ENCODE results near the gene ABHD17C. TPM values are rescaled to one million over a fixed set of nuclear protein-coding genes. Genes with fewer than 3 reads are reported as not detected.

Gene ABHD17C
- total RNA-seq, 4 donors from 2014 or later = 7.3 to 9.5 (median 8.4) TPM

- TF ChIP-seq POLR2A (IDR thresholded peaks at IDR 0.05) (no peak), CTCF (IDR thresholded peaks at IDR 0.05) (no peak)
- H3K36me3 ChIP-seq = no peaks in the 10 kb centered on the region
- no peaks in the 10 kb centered on the region for H3K27me3 ChIP-seq
- H3K4me1 ChIP-seq = peaks cover 4 to 7% of the 10 kb centered on the region in 2 donors
- H3K4me3 ChIP-seq (replicated peaks in 1 of 3) = no peak overlapping the region
- H3K27ac ChIP-seq = no peak overlapping the region
- no peaks in the 10 kb centered on the region for H3K9me3 ChIP-seq
- no peak for DNase-seq
- intact Hi-C loops (cut with DNase I) = no loop called here
These were observed 5.8 kb upstream of the ABHD17C start for GRCh38 chr15:80689294-80689693.

- Histone ChIP-seq H3K27ac (no peak overlapping the region), H3K4me1 (peaks cover 4 to 8% of the 10 kb centered on the region in 2 donors), H3K9me3 (no peaks in the 10 kb centered on the region), H3K36me3 (no peaks in the 10 kb centered on the region), H3K4me3 (replicated peaks in 1 of 3) (no peak overlapping the region), H3K27me3 (no peaks in the 10 kb centered on the region)
- WGBS, 2 donors = 83 to 86% methylated on average over 5 of the region's 5 CpGs
- no peak for DNase-seq
- intact Hi-C loops (cut with DNase I) = loop anchor here (10.0 kb wide), 1 partner anchor 125 kb away; no protein-coding TSS in a partner anchor
- TF ChIP-seq POLR2A (IDR thresholded peaks at IDR 0.05) = no peak
- no peak for TF ChIP-seq CTCF (IDR thresholded peaks at IDR 0.05)
These were observed 5.4 kb upstream of the ABHD17C start for GRCh38 chr15:80689716-80690115.

- Histone ChIP-seq H3K36me3 (no peaks in the 10 kb centered on the region), H3K27me3 (no peaks in the 10 kb centered on the region), H3K4me1 (peaks cover 4 to 12% of the 10 kb centered on the region in 2 donors), H3K27ac (no peak overlapping the region), H3K9me3 (no peaks in the 10 kb centered on the region), H3K4me3 (replicated peaks in 1 of 3) (no peak overlapping the region)
- DNase-seq = no peak
- intact Hi-C loops (cut with DNase I) = loop anchor here (10.0 kb wide), 1 partner anchor 127 kb away; no protein-coding TSS in a partner anchor
- TF ChIP-seq CTCF (IDR thresholded peaks at IDR 0.05) = no peak
- TF ChIP-seq POLR2A (IDR thresholded peaks at IDR 0.05) = no peak
- WGBS, 2 donors = 93 to 100% methylated on average over 3 of the region's 3 CpGs
These were observed 3.5 kb upstream of the ABHD17C start for GRCh38 chr15:80691575-80691974.

GRCh38 chr15:80693682-80694610, 1.2 kb upstream of the ABHD17C start:
- Histone ChIP-seq H3K27ac (peak overlapping the region in 2 of 3 donors; percentile 78 to 79), H3K4me3 (replicated peaks in 1 of 3) (peak overlapping the region in 2 of 3 donors; percentile 60 to 74), H3K4me1 (peaks cover 8 to 15% of the 10 kb centered on the region in 2 donors), H3K27me3 (no peaks in the 10 kb centered on the region), H3K36me3 (no peaks in the 10 kb centered on the region), H3K9me3 (no peaks in the 10 kb centered on the region)
- WGBS, 2 donors = 45 to 52% methylated on average over 15 of the region's 15 CpGs
- TF ChIP-seq POLR2A (IDR thresholded peaks at IDR 0.05) (no peak), CTCF (IDR thresholded peaks at IDR 0.05) (no peak)
- intact Hi-C loops (cut with DNase I) = loop anchor here (10.0 kb wide), 1 partner anchor 129 kb away; no protein-coding TSS in a partner anchor
- DNase-seq = peak in 1 of 2 donors; percentile 14

GRCh38 chr15:80694611-80695098, 455 bp upstream of the ABHD17C start:
- DNase-seq = peak in 1 of 2 donors; percentile 38
- TF ChIP-seq POLR2A (IDR thresholded peaks at IDR 0.05) = no peak
- TF ChIP-seq CTCF (IDR thresholded peaks at IDR 0.05) = no peak
- intact Hi-C loops (cut with DNase I) = loop anchor here (10.0 kb wide), 1 partner anchor 130 kb away; no protein-coding TSS in a partner anchor
- Histone ChIP-seq H3K27me3 (no peaks in the 10 kb centered on the region), H3K4me1 (peaks cover 12 to 15% of the 10 kb centered on the region in 2 donors), H3K4me3 (replicated peaks in 1 of 3) (peak overlapping the region in 2 of 3 donors; percentile 60 to 74), H3K27ac (peak overlapping the region in 2 of 3 donors; percentile 78 to 79), H3K36me3 (no peaks in the 10 kb centered on the region), H3K9me3 (no peaks in the 10 kb centered on the region)
- WGBS, 2 donors = 0% methylated on average over 7 to 13 of the region's 47 CpGs

Measured in thyroid gland (tissue), 4 donors.